Amygdala (tissue), 56 donors: Measurements from ENCODE around the gene ZPLD1.

Source experiments
- DNase-seq, 56 donors: peaks; one replicate each; lab custom pipeline; 2025; lab: John Stamatoyannopoulos, UW

Gene ZPLD1

DNA sequence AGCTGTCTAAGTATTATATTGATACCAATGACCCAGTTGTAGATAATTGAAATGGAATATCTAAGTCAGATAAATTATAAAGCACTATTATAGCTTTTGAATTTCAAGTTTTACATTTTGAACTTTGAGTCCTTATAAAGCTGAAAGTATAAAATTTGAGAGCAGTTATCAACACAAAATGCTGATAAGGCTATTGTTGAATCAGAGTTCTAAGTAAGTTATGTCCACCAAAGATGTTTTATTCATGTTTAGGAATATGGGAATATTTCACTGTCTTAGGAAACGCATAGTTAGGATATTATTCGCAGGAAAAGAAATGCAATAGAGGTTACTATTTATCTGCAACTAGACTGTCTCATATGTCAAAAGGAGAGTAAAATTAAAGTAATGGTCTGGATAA, 29.4 kb downstream of the ZPLD1 start:
- DNase-seq = no peak

DNA sequence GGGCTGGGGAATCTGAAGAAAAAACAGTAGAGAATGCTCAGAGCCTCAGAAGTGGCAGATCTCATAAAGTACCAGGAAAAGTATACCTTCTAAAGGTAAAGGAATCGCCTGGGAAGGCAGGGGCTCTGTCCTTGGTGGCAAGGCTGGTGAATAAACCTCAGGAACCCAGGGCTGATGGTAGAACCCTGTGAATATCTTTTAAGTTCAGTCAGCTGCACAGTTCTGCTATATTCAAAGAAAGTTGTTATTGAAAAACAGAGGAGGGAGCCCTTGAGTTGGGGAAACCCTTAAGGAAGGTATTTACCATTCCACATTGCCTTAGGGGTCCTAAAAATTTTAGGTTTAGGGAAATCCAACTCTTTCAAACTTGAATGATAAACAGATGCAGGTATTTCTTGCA, 31.2 kb downstream of the ZPLD1 start:
- DNase-seq = no peak

- DNase-seq = no peak
These were observed 35.3 kb downstream of the ZPLD1 start for GRCh38 chr3:102470066-102470465.

- no peak for DNase-seq
These were observed 36.2 kb downstream of the ZPLD1 start for GRCh38 chr3:102471001-102471400.

DNA sequence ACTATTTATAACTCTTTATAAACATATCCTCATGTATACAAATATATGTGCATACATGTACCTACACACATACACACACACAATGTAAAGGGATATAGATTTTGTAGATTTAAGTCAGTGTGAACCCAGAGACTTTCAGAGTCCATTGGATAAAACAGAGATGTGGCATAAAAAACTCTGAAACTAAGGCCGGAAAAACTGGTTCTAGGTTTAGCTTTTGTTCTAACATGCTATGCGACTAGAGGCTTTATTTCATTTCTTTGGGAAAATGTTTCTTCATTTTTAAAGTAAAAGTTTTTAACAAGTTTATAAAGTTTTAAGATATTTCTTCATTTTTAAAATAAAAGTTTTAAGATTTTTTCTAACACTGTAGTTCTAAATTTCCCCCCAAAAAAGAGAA, 36.7 kb downstream of the ZPLD1 start:
- no peak for DNase-seq

DNA sequence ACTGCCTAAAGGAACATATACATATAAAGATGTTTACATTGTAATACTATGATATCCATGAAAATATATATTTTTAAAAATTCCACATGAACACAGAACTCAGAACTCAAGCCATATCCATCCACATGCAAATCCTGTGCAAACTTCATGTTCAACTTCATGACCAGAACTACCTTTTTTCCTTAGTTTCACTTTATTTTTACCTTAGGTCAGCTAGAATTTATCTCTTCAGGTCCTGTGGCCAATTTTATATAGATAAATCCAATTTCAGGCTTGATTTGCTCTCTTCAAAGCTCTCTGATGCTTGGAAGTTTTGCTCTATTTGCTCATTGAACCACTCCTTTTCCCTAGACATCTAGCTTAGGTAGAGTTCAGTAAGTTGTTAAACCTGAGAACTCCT, 38.8 kb downstream of the ZPLD1 start:
- DNase-seq = no peak

DNA sequence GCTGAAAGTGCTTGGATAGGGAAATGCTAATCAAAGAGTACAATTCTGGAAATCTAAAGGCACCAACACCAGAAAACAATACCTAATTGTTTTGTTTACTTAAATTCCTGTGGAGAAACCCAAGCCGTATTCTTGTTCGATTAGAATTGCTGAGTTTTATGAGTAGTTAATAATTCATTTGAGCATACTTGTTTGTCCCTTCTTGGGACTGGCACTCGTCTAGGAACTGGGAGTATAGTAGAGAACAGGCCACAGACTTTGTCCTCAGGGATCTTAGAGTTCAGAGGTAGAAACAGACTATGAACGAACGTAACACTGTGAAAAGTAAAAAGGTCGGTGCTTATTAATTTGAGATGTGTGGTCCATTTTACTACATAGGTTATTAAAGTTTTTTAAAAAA, 39.4 kb downstream of the ZPLD1 start:
- no peak for DNase-seq

GRCh38 chr3:102476198-102476597, 41.4 kb downstream of the ZPLD1 start:
- no peak for DNase-seq

GRCh38 chr3:102478160-102478559, 43.3 kb downstream of the ZPLD1 start:
- DNase-seq = no peak

DNA sequence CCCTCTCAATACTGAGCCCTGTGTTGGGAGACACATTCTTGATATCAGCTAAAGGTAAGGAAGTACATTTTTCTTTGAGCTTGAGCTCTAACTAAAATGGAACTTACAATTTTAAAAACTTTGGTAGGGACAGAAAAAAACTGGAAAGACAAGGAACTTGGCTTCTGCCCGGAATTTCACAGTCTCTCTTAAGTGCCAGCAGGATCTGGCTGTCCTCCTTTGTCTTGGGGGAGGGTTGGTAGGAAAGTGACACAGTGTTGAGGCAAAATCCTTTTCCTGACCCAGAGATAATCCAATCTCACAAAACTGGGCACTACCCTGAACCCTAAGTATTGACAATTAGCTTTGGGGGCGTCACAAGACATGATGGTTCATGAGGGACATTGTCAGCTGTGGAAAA, 45.3 kb downstream of the ZPLD1 start:
- DNase-seq = no peak

- no peak for DNase-seq
These were observed 46.2 kb downstream of the ZPLD1 start for GRCh38 chr3:102481050-102481449.

DNA sequence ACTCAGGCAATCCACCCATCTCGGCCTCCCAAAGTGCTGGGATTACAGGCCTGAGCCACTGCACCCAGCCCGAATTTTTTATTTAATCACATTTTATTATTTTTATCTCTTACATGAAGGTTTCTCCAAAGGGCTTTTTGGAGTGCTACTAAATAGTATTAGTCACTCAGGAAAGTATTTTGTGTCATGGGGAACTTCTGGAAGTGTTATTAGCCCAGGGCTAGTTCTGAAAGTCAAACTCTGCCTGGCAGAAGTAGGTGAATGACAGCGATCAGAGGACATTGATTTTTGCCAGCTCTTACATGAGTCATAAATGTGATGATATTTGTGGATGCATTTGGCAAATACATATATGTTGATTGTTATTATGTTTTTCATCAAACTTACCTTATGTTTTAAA, 48.7 kb downstream of the ZPLD1 start:
- no peak for DNase-seq

GRCh38 chr3:102484363-102484762, 49.5 kb downstream of the ZPLD1 start:
- DNase-seq = no peak

- DNase-seq = no peak
These were observed 50.9 kb downstream of the ZPLD1 start for GRCh38 chr3:102485701-102486100.

DNA sequence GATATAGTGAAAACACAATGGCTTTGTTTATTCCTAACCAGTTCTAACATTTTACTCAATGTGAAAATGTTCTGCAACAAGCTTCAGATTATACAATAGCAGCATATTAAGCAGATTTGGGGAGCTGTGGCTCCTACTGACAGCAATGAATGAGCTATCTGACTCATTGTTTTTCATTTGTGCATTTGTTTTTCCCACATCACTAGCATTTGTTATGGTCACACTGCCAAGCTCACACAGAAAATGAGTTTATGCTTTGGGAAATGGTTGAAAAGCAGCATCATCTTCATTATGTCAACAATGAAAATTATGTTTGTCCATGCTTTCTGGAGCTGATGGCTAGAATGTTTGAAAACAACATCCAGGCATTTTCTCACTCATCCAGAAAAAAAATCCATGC, 53.5 kb downstream of the ZPLD1 start:
- peak in 1 of 56 donors; percentile 5 for DNase-seq

DNA sequence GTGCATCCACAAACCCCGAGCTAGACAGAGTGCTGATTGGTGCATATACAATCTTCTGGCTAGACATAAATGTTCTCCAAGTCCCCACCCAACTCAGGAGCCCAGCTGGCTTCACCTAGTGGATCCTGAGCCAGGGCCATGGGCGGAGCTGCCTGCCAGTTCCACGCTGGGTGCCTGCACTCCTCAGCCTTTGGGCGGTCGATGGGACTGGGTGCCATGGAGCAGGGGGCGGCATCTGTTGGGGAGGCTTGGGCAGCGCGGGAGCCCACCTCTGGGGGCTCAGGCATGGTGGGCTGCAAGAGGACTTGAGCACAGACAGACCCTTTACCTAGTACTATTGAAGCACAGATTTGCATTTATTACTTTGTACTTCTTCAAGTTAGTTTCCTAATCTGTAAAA, 57.5 kb downstream of the ZPLD1 start:
- no peak for DNase-seq

DNA sequence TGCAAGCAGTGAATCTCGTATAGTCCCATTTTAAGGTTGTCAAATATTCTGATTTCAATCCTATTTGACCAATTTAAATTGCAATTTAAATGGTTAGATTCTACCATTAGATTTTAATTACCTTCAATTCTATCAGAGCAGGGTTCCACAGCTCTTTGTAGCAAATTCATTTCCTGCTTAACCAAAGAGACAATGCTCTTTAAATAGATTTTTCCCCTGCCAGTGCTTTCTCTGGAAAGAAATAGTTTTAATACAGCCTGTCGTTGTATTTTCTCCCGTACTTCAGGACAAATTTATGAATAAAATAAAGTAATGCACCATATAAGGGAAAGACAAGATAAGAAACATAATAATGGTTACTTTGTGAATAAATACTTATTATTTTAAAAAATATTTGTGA, 62.8 kb downstream of the ZPLD1 start:
- DNase-seq = no peak

DNA sequence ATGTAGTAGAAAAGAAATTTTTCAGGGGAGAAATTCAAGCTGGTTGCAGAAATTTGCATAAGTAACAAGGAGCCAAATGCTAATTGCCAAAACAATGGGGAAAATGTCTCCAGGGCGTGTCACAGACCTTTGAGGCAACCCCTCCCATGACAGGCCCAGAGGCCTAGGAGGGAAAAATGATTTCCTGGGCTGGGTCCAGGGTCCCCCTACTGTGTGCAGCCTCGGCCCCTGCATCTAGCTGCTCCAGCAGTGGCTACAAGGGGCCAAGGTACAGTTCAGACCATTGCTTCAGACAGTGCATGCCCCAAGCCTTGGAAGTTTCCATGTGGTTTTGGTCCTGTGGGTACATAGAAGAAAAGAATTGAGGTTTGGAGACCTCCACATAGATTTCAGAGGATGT, 70.7 kb downstream of the ZPLD1 start:
- no peak for DNase-seq

DNA sequence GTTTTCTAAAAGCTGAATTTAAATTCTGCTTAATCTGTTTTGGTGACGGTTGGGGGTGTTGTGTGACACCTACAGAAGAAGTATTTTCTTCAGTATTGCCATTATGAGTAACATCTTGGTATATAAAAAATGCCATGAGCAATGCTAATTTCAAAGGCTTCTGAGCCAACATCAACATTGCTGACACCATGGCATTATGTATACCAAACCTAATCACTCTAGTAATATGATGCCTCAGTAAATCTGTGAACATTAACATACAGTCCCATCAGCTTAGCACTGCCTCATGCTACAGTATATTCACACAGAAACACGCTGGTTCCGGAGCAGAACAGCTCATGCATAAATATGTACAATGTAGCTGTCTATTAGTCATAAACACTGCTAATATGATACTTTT, 75.8 kb downstream of the ZPLD1 start:
- DNase-seq = no peak

DNA sequence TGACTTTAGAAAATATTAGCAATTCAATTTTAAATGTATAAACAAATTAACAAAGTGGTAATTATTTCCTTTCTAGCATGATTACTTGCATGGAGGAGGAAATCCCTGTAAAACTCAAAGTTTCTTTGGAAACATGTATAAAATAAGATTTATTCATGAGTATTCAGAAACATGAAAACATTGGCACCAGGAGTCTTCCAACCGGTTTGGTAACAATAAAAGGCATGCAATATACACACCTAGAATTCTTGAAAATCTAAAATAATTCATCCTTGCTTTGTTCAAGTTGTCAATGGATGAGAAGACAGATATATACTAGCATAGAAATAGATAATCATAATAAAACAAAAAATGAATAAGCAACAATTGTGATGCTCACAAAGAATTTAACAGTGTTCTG, 76.4 kb downstream of the ZPLD1 start:
- no peak for DNase-seq

DNA sequence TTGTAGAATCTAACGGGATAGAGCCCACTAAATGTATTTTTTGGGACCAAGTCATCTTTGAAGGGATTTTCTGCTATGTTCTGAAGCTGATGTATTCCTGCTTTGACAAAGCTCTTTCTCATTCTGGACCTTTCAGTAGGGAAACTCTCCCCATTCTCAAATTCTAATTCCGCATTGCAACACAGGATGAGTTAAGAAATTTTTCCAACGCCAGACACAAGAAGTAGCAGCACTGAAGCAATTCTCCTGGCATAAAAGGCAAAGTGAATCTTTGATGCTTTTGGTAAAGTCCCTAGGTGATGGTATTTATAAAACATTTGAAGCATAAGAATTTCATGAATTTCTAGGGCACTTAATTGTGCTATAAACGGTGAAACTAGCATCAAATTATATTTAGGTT, 76.8 kb downstream of the ZPLD1 start:
- DNase-seq = no peak

DNA sequence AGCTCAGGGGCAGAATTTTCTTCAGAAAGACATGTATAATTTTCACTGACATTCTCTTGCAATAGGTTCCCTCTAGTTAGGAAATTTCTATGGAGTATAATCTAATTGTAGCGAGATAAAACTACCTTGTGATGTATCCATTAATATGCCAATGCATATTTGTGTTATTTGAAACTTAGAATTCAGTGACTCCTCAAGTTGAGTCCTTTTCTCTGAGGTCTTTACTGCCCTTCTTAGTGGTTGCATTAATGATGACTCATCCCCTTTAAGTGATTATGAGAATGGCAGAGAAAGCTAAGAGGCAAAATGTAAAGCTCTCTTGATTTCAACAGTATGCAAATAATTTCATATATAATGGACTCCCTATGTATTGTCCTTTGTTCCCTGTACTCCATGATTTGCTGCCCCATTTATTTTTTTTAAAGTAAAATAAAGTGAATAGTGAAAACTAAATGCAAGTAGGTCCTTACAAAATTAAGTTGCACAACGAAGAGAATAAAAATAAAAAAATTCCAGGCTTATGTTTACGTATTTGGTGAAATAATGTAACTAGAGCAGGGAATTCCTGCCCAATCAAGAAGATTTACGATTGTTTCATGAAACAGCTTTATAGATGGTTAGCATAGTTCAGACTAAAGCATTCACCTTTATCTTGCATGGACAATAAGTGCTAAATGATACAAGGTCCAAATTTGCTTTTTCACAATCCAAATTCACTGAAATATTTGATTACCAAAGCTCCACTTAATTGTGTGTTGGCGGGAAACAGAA, 78.1 kb downstream of the ZPLD1 start:
- DNase-seq = no peak

GRCh38 chr3:102514241-102514640, 79.4 kb downstream of the ZPLD1 start:
- DNase-seq = no peak
